ENCODE measurements around the gene HES1.

The HES1 gene

DNA sequence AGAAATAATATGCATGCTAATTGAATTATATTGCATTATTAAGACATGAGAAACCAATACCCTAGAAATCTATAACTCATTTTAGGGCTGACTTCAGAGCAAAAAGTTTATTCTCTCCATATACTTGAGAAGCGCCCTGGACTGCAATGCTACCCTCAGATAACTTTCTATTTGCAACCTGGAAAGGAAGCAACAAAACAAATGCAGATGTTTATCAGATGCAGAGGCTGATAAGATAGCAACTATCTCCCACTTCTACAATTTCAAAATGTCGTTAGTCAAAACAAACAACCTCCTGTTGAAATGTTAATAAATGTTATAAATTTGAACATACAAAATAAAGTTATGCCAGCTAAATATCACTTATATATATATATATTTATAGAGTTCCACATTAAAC lies 34.8 kb downstream of the HES1 start:
- Histone ChIP-seq H3F3A (ENCODE audit: low read depth) (no peaks in the 10 kb centered on the region), H2AFZ (ENCODE audit: low read length) (no peak overlapping the region), H4K20me1 (ENCODE audit: insufficient read depth, low read length, poor library complexity, severe bottlenecking) (no peaks in the 10 kb centered on the region), H3K4me3 (ENCODE audit: low read length, poor library complexity, severe bottlenecking) (no peak overlapping the region), H3K4me1 (ENCODE audit: insufficient read depth, low read length, poor library complexity, severe bottlenecking) (peaks cover 20% of the 10 kb centered on the region), H3K79me2 (ENCODE audit: insufficient read depth, low read length) (no peaks in the 10 kb centered on the region), H3K9me3 (ENCODE audit: insufficient read depth, low read depth, low read length) (no peaks in the 10 kb centered on the region), H3K9me2 (replicated peaks; ENCODE audit: low read depth, low read length) (no peaks in the 10 kb centered on the region), H3K4me2 (ENCODE audit: low read depth, low read length, poor library complexity, severe bottlenecking) (no peak overlapping the region), H3K36me3 (ENCODE audit: insufficient read depth, low read length) (no peaks in the 10 kb centered on the region), H3K9ac (ENCODE audit: low read depth, low read length, poor library complexity, severe bottlenecking) (no peak overlapping the region), H3K27me3 (ENCODE audit: insufficient read depth, low read length, poor library complexity, severe bottlenecking) (no peaks in the 10 kb centered on the region)
- no peak for TF ChIP-seq EZH2phosphoT487 (IDR thresholded peaks at IDR 0.05; ENCODE audit: borderline replicate concordance)
- TF ChIP-seq, protein P1, sequence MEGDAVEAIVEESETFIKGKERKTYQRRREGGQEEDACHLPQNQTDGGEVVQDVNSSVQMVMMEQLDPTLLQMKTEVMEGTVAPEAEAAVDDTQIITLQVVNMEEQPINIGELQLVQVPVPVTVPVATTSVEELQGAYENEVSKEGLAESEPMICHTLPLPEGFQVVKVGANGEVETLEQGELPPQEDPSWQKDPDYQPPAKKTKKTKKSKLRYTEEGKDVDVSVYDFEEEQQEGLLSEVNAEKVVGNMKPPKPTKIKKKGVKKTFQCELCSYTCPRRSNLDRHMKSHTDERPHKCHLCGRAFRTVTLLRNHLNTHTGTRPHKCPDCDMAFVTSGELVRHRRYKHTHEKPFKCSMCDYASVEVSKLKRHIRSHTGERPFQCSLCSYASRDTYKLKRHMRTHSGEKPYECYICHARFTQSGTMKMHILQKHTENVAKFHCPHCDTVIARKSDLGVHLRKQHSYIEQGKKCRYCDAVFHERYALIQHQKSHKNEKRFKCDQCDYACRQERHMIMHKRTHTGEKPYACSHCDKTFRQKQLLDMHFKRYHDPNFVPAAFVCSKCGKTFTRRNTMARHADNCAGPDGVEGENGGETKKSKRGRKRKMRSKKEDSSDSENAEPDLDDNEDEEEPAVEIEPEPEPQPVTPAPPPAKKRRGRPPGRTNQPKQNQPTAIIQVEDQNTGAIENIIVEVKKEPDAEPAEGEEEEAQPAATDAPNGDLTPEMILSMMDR (conservative IDR thresholded peaks at IDR 0.05; ENCODE audit: low read length): no peak

DNA sequence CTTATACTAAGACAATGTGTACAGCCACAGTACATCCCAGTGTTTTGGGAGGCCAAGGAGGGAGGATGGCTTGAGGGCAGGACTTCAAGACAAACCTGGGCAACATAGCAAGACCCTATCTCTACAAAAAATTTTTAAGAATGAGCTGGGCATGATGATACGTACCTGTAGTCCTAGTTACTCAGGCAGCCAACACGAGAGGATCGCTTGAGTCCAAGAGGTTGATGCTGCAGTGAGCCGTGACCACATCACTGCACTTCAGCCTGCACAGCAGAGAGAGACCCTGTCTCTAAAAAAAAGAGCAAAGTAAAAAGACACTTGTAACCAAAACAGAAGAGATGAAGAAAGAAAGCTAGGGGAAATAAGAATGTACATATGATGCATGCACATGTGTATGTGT lies 38.5 kb downstream of the HES1 start:
- Histone ChIP-seq H3K9ac (ENCODE audit: low read depth, low read length, poor library complexity, severe bottlenecking) (no peak overlapping the region), H3K9me3 (ENCODE audit: insufficient read depth, low read depth, low read length) (no peaks in the 10 kb centered on the region), H2AFZ (ENCODE audit: low read length) (no peak overlapping the region), H4K20me1 (ENCODE audit: insufficient read depth, low read length, poor library complexity, severe bottlenecking) (no peaks in the 10 kb centered on the region), H3K4me1 (ENCODE audit: insufficient read depth, low read length, poor library complexity, severe bottlenecking) (peaks cover 14% of the 10 kb centered on the region), H3K9me2 (replicated peaks; ENCODE audit: low read depth, low read length) (no peaks in the 10 kb centered on the region), H3K36me3 (ENCODE audit: insufficient read depth, low read length) (no peaks in the 10 kb centered on the region), H3F3A (ENCODE audit: low read depth) (no peaks in the 10 kb centered on the region), H3K79me2 (ENCODE audit: insufficient read depth, low read length) (no peaks in the 10 kb centered on the region), H3K27me3 (ENCODE audit: insufficient read depth, low read length, poor library complexity, severe bottlenecking) (no peaks in the 10 kb centered on the region), H3K4me3 (ENCODE audit: low read length, poor library complexity, severe bottlenecking) (no peak overlapping the region), H3K4me2 (ENCODE audit: low read depth, low read length, poor library complexity, severe bottlenecking) (no peak overlapping the region)
- TF ChIP-seq, protein P1 (conservative IDR thresholded peaks at IDR 0.05; ENCODE audit: low read length): no peak
- TF ChIP-seq EZH2phosphoT487 (IDR thresholded peaks at IDR 0.05; ENCODE audit: borderline replicate concordance): no peak

DNA sequence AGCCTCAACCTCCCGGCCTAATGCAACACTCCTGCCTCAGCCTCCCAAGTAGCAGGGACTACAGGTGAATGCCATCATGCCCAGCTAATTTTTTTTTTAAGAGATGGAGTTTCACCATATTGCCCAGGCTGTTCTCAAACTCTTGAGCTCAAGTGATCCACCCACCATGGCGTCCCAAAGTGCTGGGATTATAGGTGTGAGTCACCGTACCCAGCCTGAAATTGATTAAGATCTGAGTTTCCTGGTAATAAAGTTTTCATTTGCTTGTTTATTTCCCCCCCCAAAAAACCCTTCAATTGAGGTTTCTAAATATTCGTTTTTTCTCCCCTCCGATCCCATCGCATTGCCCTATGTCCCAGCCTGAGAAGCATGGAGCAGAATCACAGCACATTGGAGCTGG lies 39.0 kb downstream of the HES1 start:
- no peak overlapping the region for H3K9ac ChIP-seq (ENCODE audit: low read depth, low read length, poor library complexity, severe bottlenecking)

DNA sequence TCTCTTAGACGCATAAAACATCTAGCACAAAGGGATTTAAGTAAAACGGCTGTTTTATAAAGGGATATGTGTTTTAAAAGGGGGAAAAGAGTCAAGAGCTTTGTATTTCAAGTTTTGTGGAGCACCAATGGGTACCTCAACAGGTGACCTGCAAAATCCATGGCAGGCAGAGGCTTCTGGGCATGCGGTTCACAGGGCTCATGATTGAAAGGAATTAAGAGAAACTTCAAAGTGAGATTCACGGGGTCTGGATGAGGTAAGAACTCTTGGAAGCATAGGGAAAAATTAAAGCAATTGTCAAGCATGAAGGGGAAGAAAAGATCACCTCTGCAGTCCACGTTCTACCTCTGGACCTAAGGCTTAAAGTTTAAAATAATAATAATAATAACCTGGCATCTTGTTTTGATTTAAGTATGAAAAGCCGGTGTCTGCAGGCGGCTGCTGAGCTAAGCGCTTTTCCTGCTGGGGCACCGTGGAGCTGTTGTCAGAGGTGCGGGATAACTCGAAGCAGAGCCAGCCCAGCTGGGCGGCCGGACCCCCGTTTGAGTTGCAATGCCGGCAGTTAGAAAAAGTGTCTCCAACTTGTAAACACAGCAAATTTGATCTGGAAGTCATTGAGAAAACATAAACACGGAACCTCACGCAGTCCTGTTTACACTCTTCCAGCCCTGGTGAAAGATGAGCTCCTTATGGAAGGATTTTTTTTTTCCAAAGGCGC lies 40.5 kb downstream of the HES1 start:
- H3K4me2 ChIP-seq (ENCODE audit: low read depth, low read length, poor library complexity, severe bottlenecking): no peak overlapping the region

More for the DNA sequence above, 39.0 kb downstream of the HES1 start:
- TF ChIP-seq EZH2phosphoT487 (IDR thresholded peaks at IDR 0.05; ENCODE audit: borderline replicate concordance): no peak
- H3K4me2 ChIP-seq (ENCODE audit: low read depth, low read length, poor library complexity, severe bottlenecking): no peak overlapping the region
- no peak overlapping the region for H2AFZ ChIP-seq (ENCODE audit: low read length)
- no peaks in the 10 kb centered on the region for H3F3A ChIP-seq (ENCODE audit: low read depth)
- peaks cover 14% of the 10 kb centered on the region for H3K4me1 ChIP-seq (ENCODE audit: insufficient read depth, low read length, poor library complexity, severe bottlenecking)
- H3K79me2 ChIP-seq (ENCODE audit: insufficient read depth, low read length): no peaks in the 10 kb centered on the region
- no peaks in the 10 kb centered on the region for H3K27me3 ChIP-seq (ENCODE audit: insufficient read depth, low read length, poor library complexity, severe bottlenecking)
- H4K20me1 ChIP-seq (ENCODE audit: insufficient read depth, low read length, poor library complexity, severe bottlenecking): no peaks in the 10 kb centered on the region
- H3K9me3 ChIP-seq (ENCODE audit: insufficient read depth, low read depth, low read length): no peaks in the 10 kb centered on the region
- no peaks in the 10 kb centered on the region for H3K9me2 ChIP-seq (replicated peaks; ENCODE audit: low read depth, low read length)
- H3K4me3 ChIP-seq (ENCODE audit: low read length, poor library complexity, severe bottlenecking): no peak overlapping the region
- no peaks in the 10 kb centered on the region for H3K36me3 ChIP-seq (ENCODE audit: insufficient read depth, low read length)

More for the DNA sequence above, 40.5 kb downstream of the HES1 start:
- Histone ChIP-seq H3K36me3 (ENCODE audit: insufficient read depth, low read length) (no peaks in the 10 kb centered on the region), H3K27me3 (ENCODE audit: insufficient read depth, low read length, poor library complexity, severe bottlenecking) (no peaks in the 10 kb centered on the region), H3F3A (ENCODE audit: low read depth) (no peaks in the 10 kb centered on the region), H2AFZ (ENCODE audit: low read length) (no peak overlapping the region), H3K4me3 (ENCODE audit: low read length, poor library complexity, severe bottlenecking) (no peak overlapping the region), H3K79me2 (ENCODE audit: insufficient read depth, low read length) (no peaks in the 10 kb centered on the region), H3K4me1 (ENCODE audit: insufficient read depth, low read length, poor library complexity, severe bottlenecking) (peaks cover 8% of the 10 kb centered on the region), H3K9me3 (ENCODE audit: insufficient read depth, low read depth, low read length) (no peaks in the 10 kb centered on the region), H3K9me2 (replicated peaks; ENCODE audit: low read depth, low read length) (no peaks in the 10 kb centered on the region), H4K20me1 (ENCODE audit: insufficient read depth, low read length, poor library complexity, severe bottlenecking) (no peaks in the 10 kb centered on the region), H3K9ac (ENCODE audit: low read depth, low read length, poor library complexity, severe bottlenecking) (no peak overlapping the region)
- no peak for TF ChIP-seq EZH2phosphoT487 (IDR thresholded peaks at IDR 0.05; ENCODE audit: borderline replicate concordance)
- TF ChIP-seq, protein P1 (conservative IDR thresholded peaks at IDR 0.05; ENCODE audit: low read length): no peak
